ENCODE measurements around the gene CD93. TPM values are rescaled to one million over a fixed set of nuclear protein-coding genes. Genes with fewer than 3 reads are reported as not detected.
A peak's percentile ranks its signal among the peaks of the same experiment; 100 is the strongest.

CD93 gene
- total and polyA plus RNA-seq, 2 donors = 52.6 to 72.8 TPM

DNA sequence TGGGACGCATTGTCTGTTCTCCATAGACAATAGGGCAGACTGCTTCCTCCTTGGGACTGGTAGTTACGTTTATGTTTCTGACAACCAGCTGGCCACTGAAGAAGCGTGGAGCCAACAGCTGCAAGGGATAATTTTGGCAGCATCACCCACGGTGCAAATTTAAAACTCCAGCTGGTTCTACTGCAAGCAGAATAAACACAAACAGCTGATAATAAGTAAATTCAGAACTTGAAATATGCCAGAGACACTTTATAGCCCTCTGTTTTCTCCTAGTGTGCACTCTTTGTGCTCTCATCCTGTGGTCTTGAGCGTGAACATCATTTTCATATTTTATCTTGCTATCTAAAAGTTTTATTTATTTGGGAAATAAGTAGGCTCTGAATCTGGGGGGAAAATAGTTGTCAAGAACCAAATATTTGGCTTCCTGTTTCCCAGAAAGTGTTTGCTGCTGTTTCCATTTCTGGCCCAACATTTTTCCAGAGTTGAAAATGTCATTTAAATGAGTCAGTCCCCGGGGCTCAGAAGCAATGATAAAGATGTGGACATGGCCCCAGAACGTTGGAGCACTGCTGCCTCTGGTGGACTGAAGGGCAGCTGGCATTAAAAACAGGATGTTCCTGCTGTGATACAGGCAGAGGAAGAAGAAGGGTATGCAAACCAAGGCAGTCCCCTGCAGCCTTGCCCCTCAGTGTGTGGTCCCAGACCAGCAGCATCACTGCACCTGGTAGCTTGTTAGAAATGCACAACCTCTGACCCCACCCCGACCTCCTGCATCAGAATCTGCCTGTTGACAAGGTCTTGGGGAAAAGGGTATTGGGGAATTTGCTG, 24.2 kb downstream of the CD93 start:
- no peaks in the 10 kb centered on the region for H3K36me3 ChIP-seq (ENCODE audit: insufficient read depth)
- DNase-seq (ENCODE audit: extremely low spot score) = no peak
- H3K4me1 ChIP-seq (ENCODE audit: insufficient read depth) = no peaks in the 10 kb centered on the region
- no peak overlapping the region for H3K27ac ChIP-seq (ENCODE audit: low read depth)
- WGBS = 12% methylated on average over 8 of the region's 8 CpGs
- no peak overlapping the region for H3K4me3 ChIP-seq (ENCODE audit: low read depth, low read length)

DNA sequence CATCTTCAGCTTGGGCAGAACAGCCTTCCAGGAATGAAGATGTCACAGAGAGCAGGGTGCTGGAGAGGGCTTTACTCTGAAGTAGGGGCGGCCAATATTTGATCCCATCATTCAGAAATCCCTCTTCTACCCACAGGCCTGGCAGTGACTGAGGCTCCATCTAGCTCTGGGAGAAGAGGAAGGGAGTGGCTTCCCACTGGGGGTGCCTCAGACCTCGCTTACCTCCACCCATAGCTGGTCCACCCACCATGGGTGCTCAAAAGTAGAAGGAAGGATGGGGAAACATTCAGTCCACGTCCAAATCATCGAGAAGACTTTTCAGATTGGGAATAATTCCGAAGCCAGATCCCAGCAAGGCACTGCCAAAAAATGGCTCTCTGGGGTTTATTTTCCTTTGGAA, 24.9 kb downstream of the CD93 start:
- Histone ChIP-seq H3K4me3 (ENCODE audit: low read depth, low read length) (no peak overlapping the region), H3K27ac (ENCODE audit: low read depth) (peak overlapping the region; percentile 43), H3K36me3 (ENCODE audit: insufficient read depth) (no peaks in the 10 kb centered on the region), H3K4me1 (ENCODE audit: insufficient read depth) (no peaks in the 10 kb centered on the region)
- WGBS = 61% methylated on average over 5 of the region's 5 CpGs
- DNase-seq (ENCODE audit: extremely low spot score) = no peak

DNA sequence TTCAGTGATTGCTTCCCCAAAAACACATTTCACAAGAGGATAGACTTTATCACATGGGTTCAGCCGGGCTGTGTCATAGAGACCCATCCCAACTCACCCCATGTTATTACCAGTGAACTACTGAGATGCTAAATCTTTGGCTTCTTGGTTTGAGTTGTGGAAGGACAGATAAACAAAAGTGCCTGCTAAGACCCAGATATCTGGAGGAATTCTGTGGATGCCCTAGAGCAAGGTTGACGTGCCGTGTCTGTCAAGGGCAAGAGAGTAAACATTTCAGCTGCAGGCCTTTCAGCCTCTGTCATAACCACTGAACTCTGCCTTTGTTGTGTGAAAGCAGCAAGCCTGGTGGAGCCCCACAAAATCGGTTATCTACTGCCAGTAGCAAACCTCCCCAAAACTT, 25.5 kb downstream of the CD93 start:
- no peaks in the 10 kb centered on the region for H3K4me1 ChIP-seq (ENCODE audit: insufficient read depth)
- H3K27ac ChIP-seq (ENCODE audit: low read depth) = no peak overlapping the region
- 88% methylated on average over 4 of the region's 4 CpGs for WGBS
- H3K4me3 ChIP-seq (ENCODE audit: low read depth, low read length) = no peak overlapping the region
- no peaks in the 10 kb centered on the region for H3K36me3 ChIP-seq (ENCODE audit: insufficient read depth)
- DNase-seq (ENCODE audit: extremely low spot score) = no peak

DNA sequence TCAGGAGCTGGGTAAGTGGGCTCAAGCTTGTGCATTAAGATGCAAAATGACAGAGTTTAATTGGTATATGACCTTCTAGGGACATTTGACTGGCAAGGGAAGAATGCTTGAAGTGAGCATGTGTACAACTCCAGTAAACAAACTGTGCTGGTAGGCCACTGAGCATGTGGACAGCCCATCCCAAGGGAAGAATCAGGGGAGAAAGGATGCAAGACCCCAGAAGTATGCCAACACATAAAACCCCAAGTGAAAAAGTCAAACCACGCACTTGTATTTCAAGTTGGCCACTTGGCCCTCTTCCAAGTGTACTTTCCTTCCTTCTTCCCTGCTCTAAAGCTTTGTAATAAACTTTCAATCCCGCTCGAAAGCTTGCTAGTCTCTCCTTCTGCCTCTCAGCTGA, 26.3 kb downstream of the CD93 start:
- H3K36me3 ChIP-seq (ENCODE audit: insufficient read depth) = no peaks in the 10 kb centered on the region
- no peak for DNase-seq (ENCODE audit: extremely low spot score)
- WGBS = 49% methylated on average over 3 of the region's 3 CpGs
- H3K4me3 ChIP-seq (ENCODE audit: low read depth, low read length) = no peak overlapping the region
- H3K27ac ChIP-seq (ENCODE audit: low read depth) = no peak overlapping the region
- no peaks in the 10 kb centered on the region for H3K4me1 ChIP-seq (ENCODE audit: insufficient read depth)

DNA sequence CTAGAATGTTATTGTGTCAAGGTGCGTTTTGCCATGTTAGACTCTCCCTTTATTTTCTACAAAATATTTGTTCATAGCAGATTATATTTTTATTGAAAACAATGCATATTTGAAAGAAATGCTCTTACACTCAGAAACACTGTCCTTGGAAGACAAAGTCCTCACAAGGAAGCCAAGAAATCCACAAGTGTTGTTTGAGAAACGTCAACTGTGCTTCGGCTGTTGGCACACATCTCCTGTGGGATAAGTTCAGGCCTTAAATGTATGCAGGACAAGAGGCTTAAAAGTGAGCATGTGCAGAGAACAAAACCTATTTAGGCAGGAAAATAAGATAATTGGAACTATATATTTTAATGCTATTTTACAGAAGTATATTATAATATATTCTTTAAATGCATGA, 27.1 kb downstream of the CD93 start:
- 82% methylated on average over 3 of the region's 3 CpGs for WGBS
- no peak overlapping the region for H3K4me3 ChIP-seq (ENCODE audit: low read depth, low read length)
- H3K4me1 ChIP-seq (ENCODE audit: insufficient read depth) = no peaks in the 10 kb centered on the region
- H3K36me3 ChIP-seq (ENCODE audit: insufficient read depth) = no peaks in the 10 kb centered on the region
- no peak overlapping the region for H3K27ac ChIP-seq (ENCODE audit: low read depth)
- no peak for DNase-seq (ENCODE audit: extremely low spot score)

DNA sequence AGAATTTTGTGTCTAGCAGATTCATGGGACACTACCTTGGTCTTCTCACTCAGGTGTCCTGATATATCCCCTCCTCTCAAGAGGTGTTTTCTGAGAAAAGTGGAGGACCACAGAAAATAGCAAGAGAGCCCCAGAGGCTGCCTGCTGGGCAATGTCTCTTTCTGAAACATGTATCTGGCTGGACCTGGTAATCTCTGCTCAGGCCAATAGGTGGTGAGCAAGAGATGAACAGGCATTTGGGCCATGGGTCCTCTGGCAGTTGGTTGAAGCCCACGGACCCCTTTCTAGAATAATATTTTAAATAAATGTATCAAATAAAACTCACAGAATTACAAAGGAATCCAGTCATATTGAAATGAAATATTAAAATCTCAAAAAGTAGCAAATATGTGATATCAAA, 27.9 kb downstream of the CD93 start:
- no peaks in the 10 kb centered on the region for H3K36me3 ChIP-seq (ENCODE audit: insufficient read depth)
- 74% methylated on average over 1 of the region's 1 CpG for WGBS
- H3K4me1 ChIP-seq (ENCODE audit: insufficient read depth) = no peaks in the 10 kb centered on the region
- no peak overlapping the region for H3K4me3 ChIP-seq (ENCODE audit: low read depth, low read length)
- DNase-seq (ENCODE audit: extremely low spot score) = no peak
- H3K27ac ChIP-seq (ENCODE audit: low read depth) = no peak overlapping the region

DNA sequence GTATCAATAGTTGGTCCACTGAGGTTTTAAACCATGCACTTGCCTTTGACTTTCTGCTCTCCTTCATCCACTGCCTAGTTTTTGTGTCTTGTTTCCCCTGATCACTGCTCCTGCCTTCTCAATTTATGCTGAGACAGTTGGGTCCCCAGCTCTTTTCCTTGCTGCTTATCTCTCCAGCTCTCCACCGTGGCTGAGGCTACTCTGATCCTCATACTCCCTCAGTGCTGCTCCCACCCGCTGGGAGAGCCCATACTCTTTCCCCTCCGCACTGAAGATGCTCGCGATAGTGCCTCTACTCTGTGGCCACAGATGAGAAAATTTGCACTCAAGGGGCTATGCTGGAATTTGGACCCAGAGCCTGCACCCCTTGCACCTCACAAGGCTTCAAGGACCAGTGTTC, 33.2 kb downstream of the CD93 start:
- no peak for DNase-seq (ENCODE audit: extremely low spot score)
- Histone ChIP-seq H3K4me3 (ENCODE audit: low read depth, low read length) (no peak overlapping the region), H3K36me3 (ENCODE audit: insufficient read depth) (no peaks in the 10 kb centered on the region), H3K4me1 (ENCODE audit: insufficient read depth) (no peaks in the 10 kb centered on the region), H3K27ac (ENCODE audit: low read depth) (no peak overlapping the region)
- WGBS = 89% methylated on average over 5 of the region's 5 CpGs

DNA sequence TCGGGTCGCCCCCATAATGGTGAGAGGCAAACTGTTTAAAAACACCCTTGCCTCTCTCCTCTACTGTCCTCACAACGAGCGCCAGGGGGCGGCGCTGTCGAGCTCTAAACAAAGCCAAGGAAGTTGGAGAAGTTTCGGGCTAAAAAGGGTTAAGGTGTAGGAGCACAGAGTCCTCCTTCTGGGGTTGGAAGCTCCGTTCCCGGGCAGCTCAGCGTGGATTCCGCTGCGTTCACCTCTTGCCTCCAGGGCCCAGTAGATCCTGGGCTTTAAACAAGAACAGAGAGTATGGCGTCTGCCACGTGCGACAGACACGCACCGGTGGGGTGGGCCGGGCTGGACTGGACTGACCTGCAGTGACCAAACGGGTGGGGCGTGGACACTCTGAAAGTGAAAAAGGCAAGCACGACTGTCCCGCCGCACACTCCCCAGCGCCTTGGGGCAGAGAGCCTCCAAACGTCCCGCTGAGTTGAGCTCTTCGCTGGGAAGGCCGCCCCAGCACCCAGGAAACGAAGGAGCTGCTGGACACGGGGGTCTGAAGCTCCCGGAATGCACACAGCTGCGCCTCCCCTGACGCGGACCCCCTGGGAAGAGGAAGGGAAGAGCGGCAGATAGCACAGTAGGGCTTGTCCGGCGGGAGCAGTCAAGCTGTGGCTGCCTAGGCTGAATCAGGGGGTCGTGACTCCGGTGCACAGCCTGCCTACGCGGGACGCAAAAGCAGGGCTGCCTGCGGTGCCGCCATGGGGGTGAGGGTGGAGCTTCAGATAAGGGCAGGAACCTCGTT, 35.1 kb downstream of the CD93 start:
- Histone ChIP-seq H3K27ac (ENCODE audit: low read depth) (no peak overlapping the region), H3K36me3 (ENCODE audit: insufficient read depth) (no peaks in the 10 kb centered on the region), H3K4me1 (ENCODE audit: insufficient read depth) (no peaks in the 10 kb centered on the region), H3K4me3 (ENCODE audit: low read depth, low read length) (peak overlapping the region; percentile 21)
- DNase-seq (ENCODE audit: extremely low spot score) = peak; percentile 69
- WGBS = 13% methylated on average over 46 of the region's 46 CpGs

DNA sequence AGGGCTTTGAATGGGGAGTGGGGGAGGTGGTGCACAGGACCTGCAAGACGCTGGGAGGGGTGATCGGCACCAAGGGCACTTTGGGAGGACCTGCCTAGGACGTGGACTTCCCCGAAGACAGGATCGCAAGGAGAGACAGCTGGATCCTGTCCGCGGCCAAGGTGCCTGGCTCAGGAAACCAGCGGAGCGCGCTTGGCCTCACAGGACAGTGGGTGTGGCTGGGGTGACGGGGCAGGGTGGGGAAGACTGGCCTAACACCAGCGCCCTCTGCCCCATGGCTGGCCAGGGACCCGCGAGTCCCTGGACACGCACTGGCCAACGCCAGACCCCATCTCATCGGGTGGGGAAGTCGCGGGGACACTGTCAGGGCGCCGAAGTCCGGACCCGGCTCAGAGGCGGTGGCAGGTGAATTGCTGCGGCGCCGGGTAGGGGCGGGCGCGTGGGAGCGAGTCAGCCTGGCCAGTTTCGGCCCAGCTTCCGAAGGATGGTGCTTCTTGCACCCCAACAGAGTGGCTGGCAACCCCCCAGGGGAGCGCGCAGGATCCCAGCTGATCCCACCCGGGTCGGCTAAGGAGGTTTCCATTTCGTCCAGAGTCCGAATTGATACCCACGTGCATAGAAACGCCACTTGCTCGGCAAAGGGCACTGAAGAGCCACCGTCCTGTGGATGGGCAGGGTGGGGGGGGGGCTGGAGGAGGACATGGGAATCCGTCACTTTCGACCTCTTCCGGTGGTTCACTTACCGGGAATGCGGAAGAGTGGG, 35.9 kb downstream of the CD93 start:
- no peak for DNase-seq (ENCODE audit: extremely low spot score)
- Histone ChIP-seq H3K36me3 (ENCODE audit: insufficient read depth) (no peaks in the 10 kb centered on the region), H3K4me1 (ENCODE audit: insufficient read depth) (no peaks in the 10 kb centered on the region), H3K27ac (ENCODE audit: low read depth) (peak overlapping the region; percentile 75), H3K4me3 (ENCODE audit: low read depth, low read length) (peak overlapping the region; percentile 38)
- under 1% methylated on average over 48 of the region's 48 CpGs for WGBS

DNA sequence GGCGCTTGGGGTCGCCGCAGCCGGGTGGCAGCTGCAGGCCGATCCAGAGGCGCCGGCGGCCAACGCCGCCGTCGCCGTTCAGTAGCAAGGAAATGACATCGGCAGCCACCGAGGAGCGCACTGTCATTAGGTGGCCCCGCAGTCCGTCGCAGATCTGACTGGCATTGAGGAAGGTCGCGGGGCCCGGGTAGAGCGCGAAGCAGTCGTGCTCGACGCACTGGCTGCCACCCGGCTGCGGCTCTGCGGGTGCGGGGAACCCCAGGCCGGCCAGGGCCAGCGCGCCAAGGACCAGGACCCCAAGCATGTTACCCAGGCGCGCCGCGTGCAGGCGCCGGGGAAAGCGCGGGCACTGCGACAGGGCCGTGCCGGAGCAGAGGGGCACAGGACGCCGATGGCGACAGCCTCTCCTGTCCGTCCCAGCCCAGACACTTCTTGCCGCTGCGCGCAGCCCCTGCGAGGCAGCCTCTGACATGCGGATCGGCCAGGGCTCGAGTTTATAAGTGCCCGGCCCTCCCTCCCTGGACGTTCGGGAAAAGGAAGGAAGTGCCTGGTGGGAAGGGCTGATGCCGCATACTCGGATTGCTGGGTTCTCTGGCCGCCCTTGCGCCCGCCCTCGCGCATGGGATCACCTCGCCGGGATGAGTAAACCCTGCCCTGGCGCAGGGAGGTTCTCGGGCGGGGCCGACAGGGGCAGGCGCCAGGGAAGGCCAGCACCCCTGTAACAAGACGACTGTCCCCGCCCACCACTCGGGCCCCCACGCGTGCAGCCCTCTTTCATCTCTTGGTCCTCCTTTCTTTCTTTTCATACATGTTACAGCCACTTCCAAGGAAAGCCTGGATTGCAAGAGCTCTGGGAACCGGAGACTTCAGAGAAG, 36.7 kb downstream of the CD93 start, which contains the start of gene THBD:
Gene THBD (minus strand): TSS at position 472 of the 875 bp plus-strand sequence. CDS start 168 bp downstream, at position 304.
- H3K4me3 ChIP-seq (ENCODE audit: low read depth, low read length) = peak within 1 kb of the TSS; percentile 38
- H3K27ac ChIP-seq (ENCODE audit: low read depth) = peak within 1 kb of the TSS; percentile 75
- no peaks in the 10 kb centered on the region for H3K36me3 ChIP-seq (ENCODE audit: insufficient read depth)
- WGBS = under 1% methylated on average over 79 of the region's 79 CpGs
- no peaks in the 10 kb centered on the region for H3K4me1 ChIP-seq (ENCODE audit: insufficient read depth)
- DNase-seq (ENCODE audit: extremely low spot score) = no peak

DNA sequence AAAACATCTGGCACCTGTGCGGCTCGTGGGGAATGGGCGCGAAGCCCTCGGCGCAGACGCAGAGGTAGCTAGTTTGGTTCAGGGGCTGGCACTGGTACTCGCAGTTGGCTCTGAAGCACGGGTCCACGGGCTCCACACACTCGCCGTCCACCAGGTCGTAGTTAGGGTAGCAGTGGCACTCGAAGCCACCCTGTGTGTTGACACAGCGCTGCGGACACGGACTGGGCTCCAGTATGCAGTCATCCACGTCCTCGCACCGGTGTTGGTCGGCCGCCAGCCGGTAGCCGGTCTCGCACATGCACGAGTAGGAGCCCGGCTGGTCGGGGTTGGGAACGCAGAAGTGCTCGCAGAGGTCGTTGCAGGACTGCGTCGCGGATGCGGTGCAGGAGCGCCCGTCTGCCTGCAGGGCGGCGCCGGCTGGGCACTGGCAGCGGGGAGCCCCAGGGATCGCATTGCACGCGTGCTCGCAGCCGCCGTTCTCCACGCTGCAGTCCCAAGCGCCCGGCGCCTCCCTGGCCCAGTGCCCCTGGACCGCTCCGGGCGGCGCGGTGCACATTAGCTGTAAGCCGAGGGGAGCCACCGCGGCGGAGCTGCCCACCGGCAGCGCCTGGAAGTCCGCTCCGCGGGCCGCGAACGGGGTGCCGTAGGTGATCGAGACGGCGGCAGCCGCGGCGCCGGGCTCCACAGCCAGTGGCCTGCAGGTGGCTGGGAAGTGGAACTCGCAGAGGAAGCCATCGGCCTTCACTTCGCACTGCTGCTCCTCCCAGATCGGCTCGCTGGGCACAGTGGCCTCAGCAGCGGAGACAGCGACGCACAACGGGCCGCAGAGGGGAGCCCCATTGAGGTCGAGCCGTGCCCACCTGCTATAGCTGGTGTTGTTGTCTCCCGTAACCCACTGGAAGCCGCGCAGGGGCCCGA, 37.6 kb downstream of the CD93 start:
- 3% methylated on average over 92 of the region's 92 CpGs for WGBS
- H3K4me1 ChIP-seq (ENCODE audit: insufficient read depth) = no peaks in the 10 kb centered on the region
- no peaks in the 10 kb centered on the region for H3K36me3 ChIP-seq (ENCODE audit: insufficient read depth)
- H3K27ac ChIP-seq (ENCODE audit: low read depth) = peak overlapping the region; percentile 69
- no peak for DNase-seq (ENCODE audit: extremely low spot score)
- H3K4me3 ChIP-seq (ENCODE audit: low read depth, low read length) = peak overlapping the region; percentile 38

DNA sequence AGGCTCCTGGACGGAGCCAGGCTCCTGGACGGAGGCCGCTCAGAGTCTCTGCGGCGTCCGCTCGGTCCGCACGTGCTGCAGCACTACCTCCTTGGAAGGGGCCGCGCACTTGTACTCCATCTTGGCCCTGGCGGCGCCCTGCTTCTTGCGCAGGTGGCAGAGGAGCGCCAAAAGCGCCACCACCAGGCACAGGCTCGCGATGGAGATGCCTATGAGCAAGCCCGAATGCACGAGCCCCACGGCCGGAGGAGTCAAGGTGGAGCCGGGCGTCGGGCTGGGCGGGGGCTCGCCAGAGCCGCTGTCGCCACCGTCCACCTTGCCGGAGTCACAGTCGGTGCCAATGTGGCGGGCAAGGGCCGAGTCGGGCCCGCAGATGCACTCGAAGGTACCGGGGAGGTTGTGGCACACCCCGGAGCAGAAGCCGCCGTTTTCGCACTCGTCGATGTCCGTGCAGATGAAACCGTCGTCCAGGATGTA, 38.3 kb downstream of the CD93 start:
- H3K27ac ChIP-seq (ENCODE audit: low read depth) = no peak overlapping the region
- no peak for DNase-seq (ENCODE audit: extremely low spot score)
- peak overlapping the region; percentile 38 for H3K4me3 ChIP-seq (ENCODE audit: low read depth, low read length)
- WGBS = 11% methylated on average over 47 of the region's 47 CpGs
- H3K36me3 ChIP-seq (ENCODE audit: insufficient read depth) = no peaks in the 10 kb centered on the region
- no peaks in the 10 kb centered on the region for H3K4me1 ChIP-seq (ENCODE audit: insufficient read depth)

Measured in urinary bladder (tissue), 4 donors.